ENCODE results near the gene SMCO4. TPM values are rescaled to one million over a fixed set of nuclear protein-coding genes. Genes with fewer than 3 reads are reported as not detected.

SMCO4 gene
- total RNA-seq, 3 donors from 2014 or later = 37.5 to 75.4 (median 41.5) TPM

DNA sequence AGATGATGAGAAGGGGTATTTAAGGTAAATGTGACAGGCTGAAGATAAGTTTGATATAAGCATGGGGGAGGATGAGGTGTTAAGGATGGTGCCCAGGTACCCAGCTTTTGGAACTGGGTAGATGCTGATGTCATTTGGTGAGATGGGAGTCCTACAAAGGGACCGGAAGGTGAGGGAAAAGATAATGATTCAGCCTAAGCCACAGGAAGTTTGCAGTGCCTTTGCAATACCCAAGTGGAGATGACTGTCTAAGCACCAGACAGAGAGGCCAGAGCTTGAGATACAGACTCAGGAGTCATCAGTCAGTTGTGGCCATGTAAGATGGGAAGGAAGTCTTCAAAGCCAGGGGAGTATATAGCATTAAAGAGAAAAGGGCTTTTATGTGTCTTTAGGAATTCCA, 30.0 kb upstream of the SMCO4 start:
- DNase-seq (no peak), ATAC-seq (no peak)
- TF ChIP-seq, protein P1, sequence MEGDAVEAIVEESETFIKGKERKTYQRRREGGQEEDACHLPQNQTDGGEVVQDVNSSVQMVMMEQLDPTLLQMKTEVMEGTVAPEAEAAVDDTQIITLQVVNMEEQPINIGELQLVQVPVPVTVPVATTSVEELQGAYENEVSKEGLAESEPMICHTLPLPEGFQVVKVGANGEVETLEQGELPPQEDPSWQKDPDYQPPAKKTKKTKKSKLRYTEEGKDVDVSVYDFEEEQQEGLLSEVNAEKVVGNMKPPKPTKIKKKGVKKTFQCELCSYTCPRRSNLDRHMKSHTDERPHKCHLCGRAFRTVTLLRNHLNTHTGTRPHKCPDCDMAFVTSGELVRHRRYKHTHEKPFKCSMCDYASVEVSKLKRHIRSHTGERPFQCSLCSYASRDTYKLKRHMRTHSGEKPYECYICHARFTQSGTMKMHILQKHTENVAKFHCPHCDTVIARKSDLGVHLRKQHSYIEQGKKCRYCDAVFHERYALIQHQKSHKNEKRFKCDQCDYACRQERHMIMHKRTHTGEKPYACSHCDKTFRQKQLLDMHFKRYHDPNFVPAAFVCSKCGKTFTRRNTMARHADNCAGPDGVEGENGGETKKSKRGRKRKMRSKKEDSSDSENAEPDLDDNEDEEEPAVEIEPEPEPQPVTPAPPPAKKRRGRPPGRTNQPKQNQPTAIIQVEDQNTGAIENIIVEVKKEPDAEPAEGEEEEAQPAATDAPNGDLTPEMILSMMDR (IDR thresholded peaks at IDR 0.05) = no peak
- Histone ChIP-seq H3K36me3 (ENCODE audit: low read depth) (no peaks in the 10 kb centered on the region), H3K4me3 (no peak overlapping the region), H3K4me1 (ENCODE audit: low read depth) (no peaks in the 10 kb centered on the region), H3K9me3 (no peaks in the 10 kb centered on the region)
- intact Hi-C loops (cut with DNase I, micrococcal nuclease) = no loop called here

DNA sequence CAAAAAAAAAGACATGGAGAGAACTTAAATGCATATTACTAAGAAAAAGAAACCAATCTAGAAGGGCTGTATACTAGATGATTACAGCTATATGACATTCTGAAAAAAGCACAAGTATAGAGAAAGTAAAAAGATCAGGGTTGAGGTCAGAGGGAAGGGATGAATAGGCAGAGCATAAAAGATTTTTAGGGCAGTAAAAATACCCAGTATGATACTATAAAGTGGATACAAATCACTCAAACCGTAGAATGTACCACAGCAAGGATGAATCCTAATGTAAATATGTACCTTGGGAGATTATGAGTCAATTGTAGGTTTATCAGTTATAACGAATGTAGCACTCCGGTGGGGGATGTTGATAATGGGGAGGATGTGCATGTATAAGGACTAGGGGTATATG, 29.4 kb upstream of the SMCO4 start:
- Histone ChIP-seq H3K4me3 (no peak overlapping the region), H3K4me1 (ENCODE audit: low read depth) (no peaks in the 10 kb centered on the region), H3K36me3 (ENCODE audit: low read depth) (no peaks in the 10 kb centered on the region), H3K9me3 (no peaks in the 10 kb centered on the region)
- intact Hi-C loops (cut with DNase I, micrococcal nuclease) = no loop called here
- DNase-seq (no peak), ATAC-seq (no peak)
- TF ChIP-seq, protein P1 (IDR thresholded peaks at IDR 0.05) = no peak

DNA sequence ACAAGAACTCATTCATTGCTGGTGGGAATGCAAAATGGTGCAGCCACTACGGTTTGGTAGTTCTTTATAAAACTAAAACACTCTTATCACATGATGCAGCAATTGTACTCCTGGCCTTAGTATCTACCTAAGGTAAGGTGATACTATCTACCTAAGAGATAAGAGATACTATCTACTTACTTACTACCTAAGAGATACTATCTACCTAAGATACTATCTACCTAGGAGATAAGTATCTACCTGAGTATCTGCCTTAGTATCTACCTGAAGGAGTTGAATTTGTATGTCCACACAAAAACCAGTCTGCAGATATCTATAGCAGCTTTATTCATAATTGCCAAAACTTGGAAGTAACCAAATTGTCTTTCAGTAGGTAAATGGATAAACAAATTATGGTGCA, 29.0 kb upstream of the SMCO4 start:
- ATAC-seq (no peak), DNase-seq (no peak)
- Histone ChIP-seq H3K9me3 (no peaks in the 10 kb centered on the region), H3K4me3 (no peak overlapping the region), H3K4me1 (ENCODE audit: low read depth) (no peaks in the 10 kb centered on the region), H3K36me3 (ENCODE audit: low read depth) (no peaks in the 10 kb centered on the region)
- TF ChIP-seq, protein P1 (IDR thresholded peaks at IDR 0.05) = no peak
- intact Hi-C loops (cut with DNase I, micrococcal nuclease) = no loop called here

DNA sequence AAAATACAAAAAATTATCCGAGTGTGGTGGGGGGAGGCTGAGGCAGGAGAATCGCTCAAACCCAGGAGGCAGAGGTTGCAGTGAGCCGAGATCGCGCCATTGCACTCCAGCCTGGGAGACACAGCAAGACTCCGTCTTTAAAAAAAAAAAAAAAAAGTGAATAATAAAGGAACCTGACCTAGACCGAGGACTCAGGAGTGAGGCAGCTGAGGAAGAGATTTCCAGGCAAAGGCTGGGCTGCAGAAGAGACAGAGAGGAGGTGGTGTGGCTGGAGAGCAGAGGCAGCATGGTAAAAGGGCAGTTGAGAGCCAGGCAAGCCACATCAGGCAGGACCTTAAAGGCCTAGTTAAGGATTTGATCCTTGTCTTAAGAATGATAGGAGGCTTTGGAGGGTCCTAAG, 28.4 kb upstream of the SMCO4 start:
- Histone ChIP-seq H3K36me3 (ENCODE audit: low read depth) (no peaks in the 10 kb centered on the region), H3K4me3 (no peak overlapping the region), H3K4me1 (ENCODE audit: low read depth) (no peaks in the 10 kb centered on the region), H3K9me3 (no peaks in the 10 kb centered on the region)
- DNase-seq (no peak), ATAC-seq (no peak)
- intact Hi-C loops (cut with DNase I, micrococcal nuclease) = no loop called here
- TF ChIP-seq, protein P1 (IDR thresholded peaks at IDR 0.05) = no peak

DNA sequence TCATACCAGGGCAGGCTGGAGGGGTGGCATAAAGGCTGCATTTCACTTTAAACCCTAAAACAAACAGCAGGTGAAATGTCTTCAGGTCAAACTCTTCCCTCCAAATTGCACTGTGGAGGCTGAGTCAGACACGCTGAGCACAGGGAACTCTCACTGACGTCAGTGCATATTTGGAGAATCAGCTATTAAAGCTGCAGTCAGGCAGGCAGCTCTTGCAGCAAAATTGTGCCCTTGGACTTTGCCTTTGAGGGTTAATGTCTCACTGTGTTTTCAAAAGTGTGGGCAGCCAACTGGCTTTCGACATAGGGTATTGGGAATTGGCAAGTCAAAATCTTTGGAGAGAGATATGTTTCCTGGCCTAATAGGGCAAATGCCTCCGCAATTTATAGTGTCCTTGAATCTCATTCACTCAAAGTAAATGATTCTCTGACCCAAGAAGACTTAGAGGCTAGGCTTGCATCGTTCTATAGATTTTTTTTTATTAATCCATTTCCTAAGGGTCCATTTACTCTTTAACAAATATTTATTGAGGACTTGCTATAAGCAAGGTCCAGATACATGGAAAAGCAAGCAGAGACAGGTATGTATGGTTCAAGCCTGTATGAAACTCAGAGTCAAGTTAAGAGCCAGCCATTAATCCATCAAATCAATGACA, 27.7 kb upstream of the SMCO4 start:
- no peak overlapping the region for H3K4me3 ChIP-seq
- TF ChIP-seq, protein P1 (IDR thresholded peaks at IDR 0.05) = no peak
- DNase-seq (peak in 1 of 3 donors; percentile 47), ATAC-seq (peak; percentile 89)
- H3K36me3 ChIP-seq (ENCODE audit: low read depth) = no peaks in the 10 kb centered on the region
- no peaks in the 10 kb centered on the region for H3K9me3 ChIP-seq
- no peaks in the 10 kb centered on the region for H3K4me1 ChIP-seq (ENCODE audit: low read depth)
- intact Hi-C loops (cut with DNase I, micrococcal nuclease) = no loop called here

DNA sequence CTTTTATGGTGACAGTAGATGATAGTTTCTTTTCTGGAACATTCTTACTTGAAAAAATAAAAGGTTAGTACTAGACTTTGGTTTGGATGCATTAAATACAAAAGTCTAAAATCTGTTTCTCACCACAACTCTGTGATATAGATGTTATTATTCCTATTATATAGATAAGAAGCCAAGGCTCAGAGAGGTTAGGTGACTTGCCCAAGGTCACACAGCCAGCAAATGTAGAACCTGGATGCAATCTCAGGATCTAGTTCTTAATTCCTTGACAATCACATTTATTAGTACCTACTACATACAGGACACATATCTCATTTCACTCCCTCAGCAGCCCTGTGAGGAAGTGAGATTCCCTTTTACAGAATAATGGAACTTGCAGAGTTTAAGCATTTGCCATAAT, 26.3 kb upstream of the SMCO4 start:
- Histone ChIP-seq H3K9me3 (no peaks in the 10 kb centered on the region), H3K4me3 (no peak overlapping the region), H3K36me3 (ENCODE audit: low read depth) (no peaks in the 10 kb centered on the region), H3K4me1 (ENCODE audit: low read depth) (no peaks in the 10 kb centered on the region)
- no peak for DNase-seq
- ATAC-seq = no peak
- TF ChIP-seq, protein P1 (IDR thresholded peaks at IDR 0.05) = no peak
- intact Hi-C loops (cut with DNase I, micrococcal nuclease) = no loop called here
